PFSK-1 (cell line): ENCODE results near the gene ZNF296.

ENCODE experiments used
- FOXP2 ChIP-seq: optimal IDR thresholded peaks from 2 replicates; pipeline ENCODE3; 2011; ENCODE audit warnings: borderline replicate concordance, control low read depth, inconsistent platforms; ENCODE audit not compliant: insufficient read depth; ENCODE audit errors: extremely low read length, extremely low read depth
- POLR2AphosphoS5 ChIP-seq: IDR thresholded peaks from 2 replicates; pipeline ENCODE4 v1.6.1; 2012; ENCODE audit warnings: low read depth, mild to moderate bottlenecking, control low read depth, low read length, moderate library complexity
- REST ChIP-seq, 2 experiments: IDR thresholded peaks; 2 replicates each; pipeline versions ENCODE4 v1.6.1 to v1.8.0; 2011 to 2012; ENCODE audit warnings: low read depth in 2 of 2, low read length in 2 of 2, control low read depth in 1 of 2, inconsistent platforms in 1 of 2, mild to moderate bottlenecking in 1 of 2, moderate library complexity in 1 of 2; ENCODE audit not compliant: insufficient read depth in 1 of 2
- SIN3A ChIP-seq: IDR thresholded peaks from 2 replicates; pipeline ENCODE4 v1.6.1; 2012; ENCODE audit warnings: mild to moderate bottlenecking, low read length, moderate library complexity, borderline replicate concordance; ENCODE audit not compliant: insufficient read depth
- TAF1 ChIP-seq: IDR thresholded peaks from 2 replicates; pipeline ENCODE4 v1.6.1; 2012; ENCODE audit warnings: low read length, control low read depth, borderline replicate concordance; ENCODE audit not compliant: insufficient read depth

ZNF296 gene

DNA sequence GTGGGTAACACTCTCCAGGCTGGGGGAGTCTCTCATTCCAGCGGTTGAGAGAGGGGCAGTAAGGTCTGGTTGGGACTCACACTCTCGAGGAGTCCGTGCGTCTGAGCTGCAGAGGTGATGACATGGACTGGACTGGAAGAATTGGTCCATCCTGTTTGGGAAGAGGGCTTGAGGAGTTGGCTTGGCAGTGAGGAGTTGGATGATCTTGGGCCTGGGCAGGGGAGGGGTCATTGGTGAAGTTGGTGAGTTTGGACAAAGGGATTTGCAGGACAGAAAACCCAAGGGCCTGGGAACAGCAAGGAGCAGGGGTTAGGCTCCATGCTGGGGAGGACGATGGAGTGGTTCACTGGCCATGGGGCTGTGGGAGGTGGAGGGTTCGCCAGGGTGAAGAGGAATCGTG lies 20.4 kb upstream of the ZNF296 start:
- TF ChIP-seq POLR2AphosphoS5: no peak
- no peak for TF ChIP-seq SIN3A
- TF ChIP-seq TAF1: no peak
- TF ChIP-seq REST (IDR thresholded peaks at IDR 0.05; ENCODE audit: insufficient read depth in 1 of 2, low read depth in 2 of 2, low read length in 2 of 2): no peak
- no peak for TF ChIP-seq FOXP2

DNA sequence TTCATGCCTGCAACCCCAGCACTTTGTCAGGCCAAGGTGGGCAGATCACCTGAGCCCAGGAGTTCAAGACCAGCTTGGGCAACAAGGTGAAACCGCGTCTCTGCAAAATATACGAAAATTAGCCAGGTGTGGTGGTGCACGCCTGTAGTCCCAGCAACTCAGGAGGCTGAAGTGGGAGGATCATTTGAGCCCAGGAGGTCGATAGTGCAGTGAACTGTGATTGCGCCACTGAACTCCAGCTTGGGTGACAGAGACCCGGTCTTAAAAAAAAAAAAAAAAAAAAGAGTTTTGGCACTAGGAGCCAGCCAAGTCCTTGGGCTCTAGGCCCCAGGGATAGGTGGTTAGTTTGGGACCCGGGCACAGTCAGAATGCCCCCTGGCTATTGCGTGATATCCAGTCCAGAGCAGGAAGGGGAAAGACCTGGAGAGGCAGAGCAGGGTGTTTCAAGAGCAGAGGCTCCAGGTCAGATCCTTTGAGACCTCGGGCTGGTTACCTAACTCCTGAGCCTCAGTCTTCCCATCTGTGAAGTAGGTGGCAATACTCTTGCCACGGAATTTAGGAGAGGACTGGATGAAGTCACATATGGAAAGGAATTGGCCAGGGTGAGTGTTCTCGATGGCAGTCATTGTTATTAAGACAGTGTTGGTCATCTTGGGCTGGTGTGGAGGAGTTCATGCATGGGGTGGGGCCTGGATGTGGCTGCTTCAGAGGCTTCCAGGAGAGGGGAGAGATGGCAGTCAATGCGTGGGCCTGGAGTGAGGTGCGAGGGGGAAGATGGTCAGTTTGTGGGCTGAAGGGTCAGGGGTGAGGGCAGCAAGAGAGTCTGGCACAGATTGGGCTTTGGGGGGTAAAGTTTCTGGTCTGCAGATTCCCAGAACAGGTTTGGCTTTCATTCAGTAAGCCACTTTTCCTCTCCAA lies 19.5 kb upstream of the ZNF296 start:
- no peak for TF ChIP-seq REST (IDR thresholded peaks at IDR 0.05; ENCODE audit: insufficient read depth in 1 of 2, low read depth in 2 of 2, low read length in 2 of 2)

- TF ChIP-seq SIN3A (no peak), REST (IDR thresholded peaks at IDR 0.05; ENCODE audit: insufficient read depth in 1 of 2, low read depth in 2 of 2, low read length in 2 of 2) (no peak), TAF1 (no peak), POLR2AphosphoS5 (no peak), FOXP2 (no peak)
Observed at GRCh38 chr19:45094707-45095106, 18.4 kb upstream of the ZNF296 start.

DNA sequence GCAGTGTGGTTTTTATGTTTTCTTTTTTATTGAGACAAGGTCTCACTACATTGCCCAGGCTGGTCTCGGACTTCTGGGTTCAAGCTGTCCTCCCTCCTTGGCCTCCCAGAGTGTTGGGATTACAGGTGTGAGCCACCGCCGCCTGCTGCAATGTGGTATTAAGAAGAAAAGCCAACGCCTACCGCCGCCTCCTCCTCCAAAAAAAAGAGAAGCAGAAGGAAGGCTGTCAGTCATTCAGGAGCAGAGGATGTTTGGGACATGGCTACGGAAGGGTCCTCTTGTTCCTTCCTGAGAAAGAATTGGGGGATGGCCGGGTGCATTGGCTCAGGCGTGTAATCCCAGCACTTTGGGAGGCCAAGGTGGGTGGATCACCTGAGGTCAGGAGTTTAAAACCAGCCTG lies 17.9 kb upstream of the ZNF296 start:
- no peak for TF ChIP-seq TAF1

GRCh38 chr19:45092747-45093678 lies 16.7 kb upstream of the ZNF296 start, which contains the start of gene PPP1R37:
Gene PPP1R37 (plus strand): TSS chr19:45093179. CDS start chr19:45093326, 147 bp downstream.
- peak; percentile 72; the same call in 1 of the 2 replicates for TF ChIP-seq SIN3A
- no peak for TF ChIP-seq FOXP2
- 0 out of 2 replicates have a peak, but pooled peaks have one; percentile 57 for TF ChIP-seq TAF1
- peak; percentile 53; the same call in 1 of the 2 replicates for TF ChIP-seq POLR2AphosphoS5
- no peak for TF ChIP-seq REST (IDR thresholded peaks at IDR 0.05; ENCODE audit: insufficient read depth in 1 of 2, low read depth in 2 of 2, low read length in 2 of 2)
